GM12801 (cell line): ENCODE data around the gene WWP2.

ENCODE experiments used
- CTCF ChIP-seq: IDR thresholded peaks from one replicate; pipeline ENCODE4 v1.5.1; 2011; ENCODE audit warnings: control low read depth; ENCODE audit not compliant: insufficient read length; ENCODE audit errors: extremely low read depth

The WWP2 gene

GRCh38 chr16:69844441-69844840 lies 82.3 kb downstream of the WWP2 start:
- TF ChIP-seq CTCF, result no peak

GRCh38 chr16:69845181-69845580 lies 83.0 kb downstream of the WWP2 start:
- TF ChIP-seq CTCF, result no peak

GRCh38 chr16:69847643-69848042 lies 85.5 kb downstream of the WWP2 start:
- TF ChIP-seq CTCF, result no peak

- no peak for TF ChIP-seq CTCF
Observed at GRCh38 chr16:69848637-69849545, 86.8 kb downstream of the WWP2 start.

- TF ChIP-seq CTCF, result no peak
Observed at GRCh38 chr16:69851491-69852240, 89.5 kb downstream of the WWP2 start.

- TF ChIP-seq CTCF, result no peak
Observed at GRCh38 chr16:69852815-69853214, 90.7 kb downstream of the WWP2 start.

- TF ChIP-seq CTCF, result no peak
Observed at GRCh38 chr16:69853481-69853880, 91.3 kb downstream of the WWP2 start.
